ENCODE measurements around the gene SET.

DNA sequence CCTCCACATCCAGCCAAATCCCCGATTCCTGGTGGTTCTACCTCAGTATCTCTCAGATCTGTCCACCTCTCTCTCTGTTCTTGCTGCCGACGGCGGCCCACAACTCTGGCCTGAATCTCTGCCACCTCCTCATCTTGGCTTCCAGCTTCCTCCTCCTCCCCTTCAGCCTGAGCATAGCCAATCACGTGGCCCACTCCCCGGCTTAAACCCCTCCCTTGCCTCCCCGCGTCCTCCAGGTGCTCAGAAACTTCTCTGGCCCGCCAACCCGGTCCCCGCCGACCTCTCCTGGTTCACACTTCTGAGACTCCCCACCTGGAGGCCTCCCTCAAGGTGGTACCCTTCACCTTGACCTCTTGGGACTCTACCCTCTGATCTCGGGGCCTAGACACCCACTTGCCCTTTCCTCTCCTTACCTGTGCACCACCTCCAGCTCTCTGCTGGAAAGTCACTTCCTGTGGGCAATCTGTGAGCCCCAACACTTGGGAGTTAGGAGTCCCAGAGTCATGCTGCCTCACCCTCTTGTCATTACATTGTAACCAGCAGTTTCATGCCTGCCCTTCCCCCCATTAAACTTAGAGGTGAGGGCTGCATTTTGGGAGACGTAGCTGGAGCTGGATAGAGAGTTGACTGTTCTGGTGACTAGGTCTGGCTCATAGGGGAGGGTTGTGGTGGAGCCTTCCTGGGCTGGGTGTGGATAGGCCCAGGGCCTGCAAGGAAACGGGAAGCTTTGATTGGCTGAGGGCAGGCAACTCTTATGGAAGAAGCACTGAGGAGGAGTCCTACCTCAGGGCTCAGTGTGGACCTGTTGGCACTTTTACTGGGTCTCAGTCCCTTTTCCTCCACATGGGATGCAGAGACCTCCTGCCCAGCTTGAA lies 4.5 kb upstream of the SET start:
- TF ChIP-seq GLIS3 (CRISPR knock-in tag; IDR thresholded peaks at IDR 0.05): no peak
- TF ChIP-seq, protein P1, sequence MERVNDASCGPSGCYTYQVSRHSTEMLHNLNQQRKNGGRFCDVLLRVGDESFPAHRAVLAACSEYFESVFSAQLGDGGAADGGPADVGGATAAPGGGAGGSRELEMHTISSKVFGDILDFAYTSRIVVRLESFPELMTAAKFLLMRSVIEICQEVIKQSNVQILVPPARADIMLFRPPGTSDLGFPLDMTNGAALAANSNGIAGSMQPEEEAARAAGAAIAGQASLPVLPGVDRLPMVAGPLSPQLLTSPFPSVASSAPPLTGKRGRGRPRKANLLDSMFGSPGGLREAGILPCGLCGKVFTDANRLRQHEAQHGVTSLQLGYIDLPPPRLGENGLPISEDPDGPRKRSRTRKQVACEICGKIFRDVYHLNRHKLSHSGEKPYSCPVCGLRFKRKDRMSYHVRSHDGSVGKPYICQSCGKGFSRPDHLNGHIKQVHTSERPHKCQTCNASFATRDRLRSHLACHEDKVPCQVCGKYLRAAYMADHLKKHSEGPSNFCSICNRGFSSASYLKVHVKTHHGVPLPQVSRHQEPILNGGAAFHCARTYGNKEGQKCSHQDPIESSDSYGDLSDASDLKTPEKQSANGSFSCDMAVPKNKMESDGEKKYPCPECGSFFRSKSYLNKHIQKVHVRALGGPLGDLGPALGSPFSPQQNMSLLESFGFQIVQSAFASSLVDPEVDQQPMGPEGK (CRISPR knock-in tag; IDR thresholded peaks at IDR 0.05; ENCODE audit: borderline replicate concordance): no peak
- TF ChIP-seq, protein P2, sequence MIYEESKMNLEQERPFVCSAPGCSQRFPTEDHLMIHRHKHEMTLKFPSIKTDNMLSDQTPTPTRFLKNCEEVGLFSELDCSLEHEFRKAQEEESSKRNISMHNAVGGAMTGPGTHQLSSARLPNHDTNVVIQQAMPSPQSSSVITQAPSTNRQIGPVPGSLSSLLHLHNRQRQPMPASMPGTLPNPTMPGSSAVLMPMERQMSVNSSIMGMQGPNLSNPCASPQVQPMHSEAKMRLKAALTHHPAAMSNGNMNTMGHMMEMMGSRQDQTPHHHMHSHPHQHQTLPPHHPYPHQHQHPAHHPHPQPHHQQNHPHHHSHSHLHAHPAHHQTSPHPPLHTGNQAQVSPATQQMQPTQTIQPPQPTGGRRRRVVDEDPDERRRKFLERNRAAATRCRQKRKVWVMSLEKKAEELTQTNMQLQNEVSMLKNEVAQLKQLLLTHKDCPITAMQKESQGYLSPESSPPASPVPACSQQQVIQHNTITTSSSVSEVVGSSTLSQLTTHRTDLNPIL (CRISPR knock-in tag; IDR thresholded peaks at IDR 0.05; ENCODE audit: low read depth): no peak
- TF ChIP-seq ZFP30 (CRISPR knock-in tag; IDR thresholded peaks at IDR 0.05): no peak
- no peak for TF ChIP-seq ZNF8 (CRISPR knock-in tag; IDR thresholded peaks at IDR 0.05)
- TF ChIP-seq ISL1 (CRISPR knock-in tag; IDR thresholded peaks at IDR 0.05): no peak
- no peak for TF ChIP-seq ZNF565 (CRISPR knock-in tag; conservative IDR thresholded peaks at IDR 0.05; ENCODE audit: low read depth)
- no peak for TF ChIP-seq PPARA (CRISPR knock-in tag; IDR thresholded peaks at IDR 0.05; ENCODE audit: borderline replicate concordance)
- TF ChIP-seq, protein P3, sequence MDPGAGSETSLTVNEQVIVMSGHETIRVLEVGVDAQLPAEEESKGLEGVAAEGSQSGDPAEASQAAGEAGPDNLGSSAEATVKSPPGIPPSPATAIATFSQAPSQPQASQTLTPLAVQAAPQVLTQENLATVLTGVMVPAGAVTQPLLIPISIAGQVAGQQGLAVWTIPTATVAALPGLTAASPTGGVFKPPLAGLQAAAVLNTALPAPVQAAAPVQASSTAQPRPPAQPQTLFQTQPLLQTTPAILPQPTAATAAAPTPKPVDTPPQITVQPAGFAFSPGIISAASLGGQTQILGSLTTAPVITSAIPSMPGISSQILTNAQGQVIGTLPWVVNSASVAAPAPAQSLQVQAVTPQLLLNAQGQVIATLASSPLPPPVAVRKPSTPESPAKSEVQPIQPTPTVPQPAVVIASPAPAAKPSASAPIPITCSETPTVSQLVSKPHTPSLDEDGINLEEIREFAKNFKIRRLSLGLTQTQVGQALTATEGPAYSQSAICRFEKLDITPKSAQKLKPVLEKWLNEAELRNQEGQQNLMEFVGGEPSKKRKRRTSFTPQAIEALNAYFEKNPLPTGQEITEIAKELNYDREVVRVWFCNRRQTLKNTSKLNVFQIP (CRISPR knock-in tag; IDR thresholded peaks at IDR 0.05; ENCODE audit: borderline replicate concordance, low read depth): no peak
- TF ChIP-seq, protein P4, sequence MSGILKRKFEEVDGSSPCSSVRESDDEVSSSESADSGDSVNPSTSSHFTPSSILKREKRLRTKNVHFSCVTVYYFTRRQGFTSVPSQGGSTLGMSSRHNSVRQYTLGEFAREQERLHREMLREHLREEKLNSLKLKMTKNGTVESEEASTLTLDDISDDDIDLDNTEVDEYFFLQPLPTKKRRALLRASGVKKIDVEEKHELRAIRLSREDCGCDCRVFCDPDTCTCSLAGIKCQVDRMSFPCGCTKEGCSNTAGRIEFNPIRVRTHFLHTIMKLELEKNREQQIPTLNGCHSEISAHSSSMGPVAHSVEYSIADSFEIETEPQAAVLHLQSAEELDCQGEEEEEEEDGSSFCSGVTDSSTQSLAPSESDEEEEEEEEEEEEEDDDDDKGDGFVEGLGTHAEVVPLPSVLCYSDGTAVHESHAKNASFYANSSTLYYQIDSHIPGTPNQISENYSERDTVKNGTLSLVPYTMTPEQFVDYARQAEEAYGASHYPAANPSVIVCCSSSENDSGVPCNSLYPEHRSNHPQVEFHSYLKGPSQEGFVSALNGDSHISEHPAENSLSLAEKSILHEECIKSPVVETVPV (CRISPR knock-in tag; IDR thresholded peaks at IDR 0.05): no peak
